Activated naive CD8-positive, alpha-beta T cell treated with anti-CD3 and anti-CD28 coated beads for 36 hours (primary cell): ENCODE data around the gene MAGEF1. TPM values are rescaled to one million over a fixed set of nuclear protein-coding genes. Genes with fewer than 3 reads are reported as not detected.

ENCODE experiments used
- DNase-seq: peaks from one replicate; pipeline ENCODE4 v3.0.0; 2021
- H3K27ac Mint-ChIP-seq: one replicate; pipeline ENCODE4 v1.8.0; 2022; ENCODE audit warnings: mild to moderate bottlenecking, moderate library complexity, mixed read lengths
- H3K27me3 Mint-ChIP-seq: one replicate; pipeline ENCODE4 v1.8.0; 2022; ENCODE audit warnings: mild to moderate bottlenecking, mixed read lengths
- H3K36me3 Mint-ChIP-seq: one replicate; pipeline ENCODE4 v1.8.0; 2021; ENCODE audit warnings: mild to moderate bottlenecking, mixed read lengths
- H3K4me1 Mint-ChIP-seq: one replicate; pipeline ENCODE4 v1.8.0; 2021; ENCODE audit warnings: mixed read lengths
- H3K4me3 Mint-ChIP-seq: one replicate; pipeline ENCODE4 v1.8.0; 2022; ENCODE audit warnings: mild to moderate bottlenecking, moderate library complexity, mixed read lengths
- H3K9me3 Mint-ChIP-seq: one replicate; pipeline ENCODE4 v1.8.0; 2022; ENCODE audit warnings: mixed read lengths
- total RNA-seq, 2 experiments: library from RNA; stranded (reverse); gene quantifications; one replicate each; pipeline ENCODE4 v1.2.3, GENCODE V29; 2021

The MAGEF1 gene, protein sequence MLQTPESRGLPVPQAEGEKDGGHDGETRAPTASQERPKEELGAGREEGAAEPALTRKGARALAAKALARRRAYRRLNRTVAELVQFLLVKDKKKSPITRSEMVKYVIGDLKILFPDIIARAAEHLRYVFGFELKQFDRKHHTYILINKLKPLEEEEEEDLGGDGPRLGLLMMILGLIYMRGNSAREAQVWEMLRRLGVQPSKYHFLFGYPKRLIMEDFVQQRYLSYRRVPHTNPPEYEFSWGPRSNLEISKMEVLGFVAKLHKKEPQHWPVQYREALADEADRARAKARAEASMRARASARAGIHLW
- 10 to 100 TPM; 22.5 to 26.9 TPM for total RNA-seq

DNA sequence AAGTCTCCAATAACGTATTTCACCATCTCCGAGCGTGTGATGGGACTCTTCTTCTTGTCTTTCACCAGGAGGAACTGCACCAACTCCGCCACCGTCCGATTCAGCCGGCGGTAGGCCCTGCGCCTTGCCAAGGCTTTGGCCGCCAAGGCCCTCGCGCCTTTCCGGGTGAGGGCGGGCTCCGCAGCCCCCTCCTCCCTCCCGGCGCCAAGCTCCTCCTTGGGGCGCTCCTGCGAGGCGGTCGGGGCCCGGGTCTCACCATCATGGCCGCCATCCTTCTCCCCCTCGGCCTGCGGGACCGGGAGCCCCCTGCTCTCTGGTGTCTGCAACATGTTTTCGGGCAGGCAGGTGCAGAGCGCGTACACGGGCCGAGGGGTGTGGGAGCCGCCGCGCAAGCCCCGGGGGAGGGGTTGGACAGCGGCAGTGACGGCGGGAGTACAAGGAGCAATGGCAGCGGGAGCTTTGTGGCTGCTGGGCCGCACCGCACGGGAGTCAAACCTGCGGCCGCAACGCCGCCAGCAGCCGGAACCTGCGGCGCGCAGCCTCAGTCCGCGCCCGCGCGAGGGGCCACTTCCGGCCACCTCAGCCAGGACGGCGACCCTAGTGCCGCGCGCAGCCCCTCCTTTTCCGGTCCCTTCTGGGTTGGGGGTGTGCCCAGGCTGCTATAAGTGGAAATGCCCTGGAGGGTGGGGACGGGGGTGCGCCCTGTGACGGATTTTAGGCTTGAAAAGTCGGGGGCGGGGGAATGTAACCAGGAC lies at the start of gene MAGEF1:
Gene MAGEF1 (minus strand): TSS at position 572 of the 755 bp plus-strand sequence. CDS start 243 bp downstream, at position 329.
- H3K36me3 Mint-ChIP-seq = peaks cover 44% of the 10 kb centered on the region
- H3K9me3 Mint-ChIP-seq = peaks cover 9% of the 10 kb centered on the region
- peak within 1 kb of the TSS; percentile 93 for H3K27ac Mint-ChIP-seq
- DNase-seq = peak; percentile 81
- peaks cover 26% of the 10 kb centered on the region for H3K4me1 Mint-ChIP-seq
- peaks cover 4% of the 10 kb centered on the region for H3K27me3 Mint-ChIP-seq
- peak within 1 kb of the TSS; percentile 91 for H3K4me3 Mint-ChIP-seq

GRCh38 chr3:184761075-184761841 lies 49.4 kb upstream of the MAGEF1 start:
- DNase-seq = no peak
- Mint-ChIP-seq H3K36me3 (no peaks in the 10 kb centered on the region), H3K27ac (no peak overlapping the region), H3K4me1 (no peaks in the 10 kb centered on the region), H3K9me3 (no peaks in the 10 kb centered on the region), H3K4me3 (no peak overlapping the region), H3K27me3 (peaks cover 5% of the 10 kb centered on the region)

GRCh38 chr3:184760337-184761074 lies 48.6 kb upstream of the MAGEF1 start:
- peaks cover 5% of the 10 kb centered on the region for H3K27me3 Mint-ChIP-seq
- no peak overlapping the region for H3K27ac Mint-ChIP-seq
- no peak overlapping the region for H3K4me3 Mint-ChIP-seq
- DNase-seq = no peak
- no peaks in the 10 kb centered on the region for H3K9me3 Mint-ChIP-seq
- no peaks in the 10 kb centered on the region for H3K36me3 Mint-ChIP-seq
- H3K4me1 Mint-ChIP-seq = no peaks in the 10 kb centered on the region

- Mint-ChIP-seq H3K9me3 (no peaks in the 10 kb centered on the region), H3K4me3 (no peak overlapping the region), H3K36me3 (no peaks in the 10 kb centered on the region), H3K4me1 (no peaks in the 10 kb centered on the region), H3K27me3 (peaks cover 5% of the 10 kb centered on the region), H3K27ac (no peak overlapping the region)
- DNase-seq = no peak
These were observed 47.9 kb upstream of the MAGEF1 start for GRCh38 chr3:184759666-184760200.

GRCh38 chr3:184758056-184758455 lies 46.2 kb upstream of the MAGEF1 start:
- Mint-ChIP-seq H3K9me3 (no peaks in the 10 kb centered on the region), H3K36me3 (no peaks in the 10 kb centered on the region), H3K27ac (no peak overlapping the region), H3K27me3 (no peaks in the 10 kb centered on the region), H3K4me3 (no peak overlapping the region), H3K4me1 (no peaks in the 10 kb centered on the region)
- no peak for DNase-seq

GRCh38 chr3:184757022-184757651 lies 45.3 kb upstream of the MAGEF1 start:
- Mint-ChIP-seq H3K36me3 (no peaks in the 10 kb centered on the region), H3K27ac (no peak overlapping the region), H3K4me3 (no peak overlapping the region), H3K9me3 (no peaks in the 10 kb centered on the region), H3K27me3 (peaks cover 4% of the 10 kb centered on the region), H3K4me1 (no peaks in the 10 kb centered on the region)
- no peak for DNase-seq

DNA sequence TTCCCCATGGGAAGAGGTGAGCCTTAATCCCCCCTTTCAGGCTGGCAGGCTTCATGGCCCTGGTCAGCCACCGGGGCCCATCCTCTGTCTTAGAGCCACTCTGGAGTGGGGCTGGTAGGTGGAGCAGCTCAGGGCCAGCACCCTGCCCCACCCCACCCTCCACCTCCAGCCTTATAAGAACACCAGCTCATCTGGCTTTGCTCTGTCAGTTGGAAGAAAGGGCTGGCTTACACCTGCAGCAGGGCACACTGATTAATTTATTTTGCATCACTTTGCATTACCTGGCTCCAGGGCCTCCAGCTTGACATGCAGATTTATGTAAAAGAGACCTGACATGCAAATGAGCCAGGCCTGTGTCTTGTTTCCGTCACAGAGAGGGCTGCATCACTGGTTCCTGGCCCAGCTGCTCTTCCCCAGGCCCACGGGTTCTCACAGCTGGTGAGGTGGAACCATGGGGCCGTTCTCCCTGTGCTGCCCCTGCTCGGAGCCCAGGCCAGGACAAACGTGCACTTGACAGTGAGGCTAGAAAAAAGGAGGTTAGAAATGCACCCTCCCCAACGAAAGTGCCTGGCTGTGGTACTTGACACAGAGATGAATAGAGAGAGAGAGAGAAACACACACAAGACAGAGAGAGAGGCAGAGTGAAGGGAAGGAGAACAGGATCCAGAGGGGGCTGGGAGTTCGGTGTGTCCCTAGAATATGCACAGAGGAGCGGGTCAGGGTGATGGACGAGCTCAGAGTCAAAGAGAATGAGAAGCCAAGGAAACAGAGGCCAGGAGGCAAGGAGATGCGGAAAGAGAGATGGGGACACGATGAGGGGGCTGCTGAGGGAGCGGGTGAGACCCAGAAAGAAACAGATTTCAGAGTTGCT lies 44.5 kb upstream of the MAGEF1 start:
- H3K36me3 Mint-ChIP-seq = no peaks in the 10 kb centered on the region

DNA sequence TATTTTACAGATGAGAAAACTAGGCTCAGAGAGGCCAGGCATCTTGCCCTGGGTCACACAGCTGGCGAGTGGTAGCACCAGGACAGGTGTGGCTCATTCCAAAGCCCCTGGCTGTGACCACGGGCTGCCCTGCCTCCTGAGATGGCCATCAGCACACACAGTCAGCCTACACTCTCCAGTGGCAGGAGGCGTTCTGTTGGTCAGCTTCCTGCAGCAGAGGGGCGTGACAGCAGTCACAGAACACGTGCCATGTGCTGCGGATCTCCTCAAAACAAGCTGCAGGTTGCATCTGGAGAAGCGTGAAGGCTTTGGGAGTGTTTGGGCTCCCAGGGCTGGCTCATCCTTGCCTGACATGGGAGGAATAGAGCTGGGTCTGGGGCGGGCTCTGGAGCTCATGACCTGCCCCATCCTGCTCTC lies 43.5 kb upstream of the MAGEF1 start:
- H3K9me3 Mint-ChIP-seq = no peaks in the 10 kb centered on the region
- no peak overlapping the region for H3K27ac Mint-ChIP-seq
- DNase-seq = no peak
- peaks cover 5% of the 10 kb centered on the region for H3K27me3 Mint-ChIP-seq
- no peaks in the 10 kb centered on the region for H3K36me3 Mint-ChIP-seq
- no peak overlapping the region for H3K4me3 Mint-ChIP-seq
- no peaks in the 10 kb centered on the region for H3K4me1 Mint-ChIP-seq

More for the DNA sequence above, 44.5 kb upstream of the MAGEF1 start:
- H3K27ac Mint-ChIP-seq = no peak overlapping the region
- peaks cover 4% of the 10 kb centered on the region for H3K27me3 Mint-ChIP-seq
- no peak overlapping the region for H3K4me3 Mint-ChIP-seq
- H3K9me3 Mint-ChIP-seq = no peaks in the 10 kb centered on the region
- H3K4me1 Mint-ChIP-seq = no peaks in the 10 kb centered on the region
- no peak for DNase-seq

DNA sequence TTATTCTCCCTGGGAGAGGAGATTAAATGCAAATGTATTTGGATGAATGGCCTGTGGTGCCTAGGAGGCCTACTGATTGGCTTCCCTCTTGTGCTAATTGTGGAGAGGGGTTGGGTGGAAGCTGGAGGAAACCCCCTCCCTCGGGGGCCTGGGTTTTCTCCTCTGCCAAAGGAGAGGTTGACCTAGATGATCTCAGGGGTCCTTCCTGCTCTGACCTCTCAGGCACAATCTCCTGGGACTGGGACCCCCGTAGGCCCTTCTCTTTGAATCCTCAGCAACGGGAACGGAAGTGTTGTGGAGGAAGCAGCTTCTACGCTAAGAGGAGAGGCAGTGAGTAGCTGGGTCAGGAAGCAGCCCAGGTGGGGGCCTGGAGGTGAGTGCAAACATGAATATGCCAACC lies 40.5 kb upstream of the MAGEF1 start:
- no peaks in the 10 kb centered on the region for H3K4me1 Mint-ChIP-seq
- H3K27ac Mint-ChIP-seq = no peak overlapping the region
- H3K36me3 Mint-ChIP-seq = no peaks in the 10 kb centered on the region
- H3K9me3 Mint-ChIP-seq = no peaks in the 10 kb centered on the region
- no peak overlapping the region for H3K4me3 Mint-ChIP-seq
- no peak for DNase-seq
- peaks cover 22% of the 10 kb centered on the region for H3K27me3 Mint-ChIP-seq

DNA sequence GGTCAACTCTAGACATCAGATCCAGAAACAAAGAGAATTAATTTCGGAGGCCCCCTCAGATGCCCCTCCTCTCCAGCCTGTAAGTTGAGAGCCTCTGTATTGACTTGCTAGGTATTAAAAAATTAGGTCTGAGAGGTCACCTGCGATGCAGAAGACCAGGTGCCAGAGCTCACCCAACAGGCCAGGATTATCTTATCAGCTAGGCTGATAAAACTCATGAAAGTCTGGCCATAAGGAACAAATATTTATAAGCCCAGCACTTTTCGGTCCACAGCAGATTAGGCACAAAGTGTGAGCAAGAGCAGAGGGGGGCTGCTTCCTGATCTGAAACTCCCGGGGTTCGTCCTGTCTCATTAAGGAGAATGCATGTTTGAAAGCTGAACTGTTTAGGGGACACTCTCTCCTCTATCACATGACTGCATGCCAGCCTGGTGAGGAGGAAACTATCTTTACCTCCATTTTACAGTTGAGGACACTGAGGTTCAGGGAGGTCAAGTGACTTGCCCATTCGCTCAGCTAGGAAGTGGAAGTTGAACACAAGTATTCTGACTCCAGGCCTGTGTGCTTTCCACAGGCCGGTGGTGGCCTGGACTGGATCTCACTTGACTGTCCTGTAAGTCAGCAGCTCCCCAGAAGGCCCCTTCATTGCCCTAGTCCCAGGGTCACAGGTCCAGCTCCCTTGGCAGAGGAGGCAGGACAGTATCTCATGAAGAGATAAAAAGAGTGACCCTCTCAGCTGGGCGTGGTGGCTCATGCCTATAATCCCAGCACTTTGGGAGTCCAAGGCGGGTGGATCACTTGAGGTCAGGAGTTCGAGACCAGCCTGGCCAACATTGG lies 39.6 kb upstream of the MAGEF1 start:
- H3K4me3 Mint-ChIP-seq = no peak overlapping the region
- H3K27ac Mint-ChIP-seq = no peak overlapping the region
- H3K36me3 Mint-ChIP-seq = no peaks in the 10 kb centered on the region
- H3K27me3 Mint-ChIP-seq = peaks cover 25% of the 10 kb centered on the region
- H3K9me3 Mint-ChIP-seq = no peaks in the 10 kb centered on the region
- DNase-seq = no peak
- H3K4me1 Mint-ChIP-seq = no peaks in the 10 kb centered on the region

DNA sequence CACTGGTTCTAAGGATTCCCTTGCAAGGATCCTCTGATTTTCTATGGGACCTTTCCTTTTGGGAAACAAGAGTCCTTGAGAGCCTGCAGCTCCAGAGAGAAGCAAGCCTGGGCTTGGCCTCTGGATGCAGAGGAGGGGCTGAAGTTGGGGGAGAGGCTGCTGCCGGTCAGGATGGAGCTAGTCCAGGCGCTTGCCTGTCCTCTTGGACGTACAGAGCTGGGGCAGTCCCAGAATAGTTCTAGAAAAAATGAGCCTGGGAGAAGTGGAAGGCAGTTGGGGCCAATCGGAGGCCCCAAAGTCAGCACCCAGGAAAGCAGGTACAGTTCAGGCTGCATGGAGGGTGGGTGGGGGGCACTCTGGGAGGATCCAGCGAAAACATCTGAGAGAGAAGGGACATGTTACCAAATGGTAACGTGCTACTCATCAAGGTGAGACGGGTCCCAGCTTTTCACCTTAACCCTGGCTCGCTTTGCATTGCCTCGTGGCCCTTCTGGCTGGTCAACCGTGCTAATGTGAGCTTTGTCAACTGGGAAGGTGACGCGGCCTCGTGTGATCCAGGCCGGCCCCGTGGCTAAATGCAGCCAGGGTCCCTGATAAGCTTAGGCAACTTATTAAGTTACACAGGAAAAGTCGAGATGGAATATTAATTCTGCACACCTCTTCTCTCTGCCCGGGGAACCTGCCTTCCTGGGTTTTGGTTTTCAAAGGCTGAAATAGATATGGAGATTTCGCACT lies 38.7 kb upstream of the MAGEF1 start:
- no peak overlapping the region for H3K4me3 Mint-ChIP-seq
- H3K27ac Mint-ChIP-seq = no peak overlapping the region
- H3K9me3 Mint-ChIP-seq = no peaks in the 10 kb centered on the region
- H3K36me3 Mint-ChIP-seq = no peaks in the 10 kb centered on the region
- H3K27me3 Mint-ChIP-seq = peaks cover 25% of the 10 kb centered on the region
- H3K4me1 Mint-ChIP-seq = no peaks in the 10 kb centered on the region
- DNase-seq = no peak

DNA sequence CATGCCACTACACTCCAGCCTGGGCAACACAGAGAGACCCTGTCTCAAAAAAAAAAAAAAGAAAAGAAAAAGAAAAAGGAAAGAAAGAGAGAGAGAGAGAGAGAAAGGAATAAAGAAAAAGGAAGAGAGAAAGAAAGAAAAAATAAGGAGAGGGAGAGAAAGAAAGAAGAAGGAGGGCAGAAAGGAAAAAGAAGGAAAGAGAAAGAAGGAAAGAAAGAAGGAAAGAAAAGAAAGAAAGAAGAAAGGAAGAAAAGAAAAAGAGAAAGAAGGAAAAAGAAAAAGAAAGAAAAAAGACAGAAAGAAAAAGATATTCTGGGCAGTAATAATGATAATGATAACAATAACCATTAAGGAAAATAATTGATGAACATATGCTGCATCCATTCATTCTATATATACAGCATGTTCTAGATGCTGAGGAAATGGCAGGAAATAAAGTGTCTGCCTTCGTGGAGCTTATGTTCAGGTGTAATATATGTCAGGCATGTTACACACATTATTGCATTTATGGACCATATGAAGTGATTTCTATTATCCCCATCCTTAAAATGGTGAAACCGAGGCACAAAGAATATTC lies 37.4 kb upstream of the MAGEF1 start:
- Mint-ChIP-seq H3K9me3 (no peaks in the 10 kb centered on the region), H3K4me1 (no peaks in the 10 kb centered on the region), H3K36me3 (no peaks in the 10 kb centered on the region), H3K27ac (no peak overlapping the region), H3K27me3 (peaks cover 25% of the 10 kb centered on the region), H3K4me3 (no peak overlapping the region)
- DNase-seq = no peak
